H1 (cell line): ENCODE data around the gene BCAS4. TPM values are rescaled to one million over a fixed set of nuclear protein-coding genes. Genes with fewer than 3 reads are reported as not detected.

Source experiments
- CTBP2 ChIP-seq: IDR thresholded peaks from 2 replicates; pipeline ENCODE4 v1.7.0; 2011; ENCODE audit warnings: borderline replicate concordance, mild to moderate bottlenecking, moderate library complexity, mixed read lengths, low read length; ENCODE audit not compliant: insufficient read depth, insufficient read length
- SIX5 ChIP-seq: IDR thresholded peaks from 2 replicates; pipeline ENCODE4 v1.6.1; 2011; ENCODE audit warnings: mild to moderate bottlenecking, low read depth, low read length
- ZNF274 ChIP-seq: IDR thresholded peaks from 2 replicates; pipeline ENCODE4 v1.7.0; 2012; ENCODE audit warnings: low read length, borderline replicate concordance; ENCODE audit errors: extremely low read depth
- polyA plus RNA-seq, 7 experiments: library from polyadenylated mRNA; depleted of rRNA in 3 of 7; stranded (reverse) in 5 of 7; unstranded in 2 of 7; fragments of >200 nt in 5 of 7; fragments of 200-250 nt in 2 of 7; gene quantifications; 1 replicate in 5 of 7; 2 replicates in 1 of 7; 4 replicates in 1 of 7; pipeline versions ENCODE4 v1.2.1 to v1.2.3, GENCODE V29; 2011 to 2013; ENCODE audit warnings: missing spikeins in 2 of 7, mixed read lengths in 2 of 7
- total RNA-seq: library from RNA; stranded (reverse); fragmentation: NEBNext Ultra II Directional; extraction: Animal tissue kit (Norgen Biotek cat#: 25700); gene quantifications from 2 replicates; pipeline ENCODE4 v1.2.1, GENCODE V29; 2021
- TF ChIP-seq, protein P1 (sequence below), 3 experiments: IDR thresholded peaks; 1 replicate in 2 of 3; 2 replicates in 1 of 3; pipeline versions ENCODE4 v1.5.1 to v1.6.1; 2011; ENCODE audit warnings: low read length in 3 of 3, mild to moderate bottlenecking in 3 of 3, inconsistent platforms in 2 of 3, low read depth in 1 of 3, moderate library complexity in 1 of 3; ENCODE audit not compliant: insufficient read depth in 1 of 3; ENCODE audit errors: control extremely low read depth in 1 of 3

BCAS4 gene
- total and polyA plus RNA-seq, 2 of the 8 experiments (the other 6 are each of a cell fraction or from before 2014, with no cell fraction given): 21.2 to 23.6 TPM

DNA sequence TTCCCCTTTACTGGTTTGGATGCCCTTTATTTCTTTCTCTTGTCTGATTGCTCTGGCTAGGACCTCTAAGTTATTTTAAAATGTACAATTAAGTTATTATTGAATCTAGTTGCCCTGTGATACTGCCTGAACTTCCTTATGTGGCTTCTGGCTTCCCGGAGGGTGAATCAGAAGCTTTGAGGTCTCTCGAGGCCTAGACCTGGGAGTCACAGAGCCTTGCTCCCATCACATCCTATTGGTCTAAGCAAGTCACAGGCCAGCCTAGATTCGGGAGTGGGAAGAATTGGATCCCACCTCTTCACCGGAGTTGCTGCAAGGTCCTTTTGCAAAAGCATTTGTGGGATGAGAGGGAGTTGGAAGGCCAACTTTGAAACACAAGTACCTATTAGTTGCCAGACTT is 15.2 kb downstream of the BCAS4 start (continued):
- TF ChIP-seq, protein P1, sequence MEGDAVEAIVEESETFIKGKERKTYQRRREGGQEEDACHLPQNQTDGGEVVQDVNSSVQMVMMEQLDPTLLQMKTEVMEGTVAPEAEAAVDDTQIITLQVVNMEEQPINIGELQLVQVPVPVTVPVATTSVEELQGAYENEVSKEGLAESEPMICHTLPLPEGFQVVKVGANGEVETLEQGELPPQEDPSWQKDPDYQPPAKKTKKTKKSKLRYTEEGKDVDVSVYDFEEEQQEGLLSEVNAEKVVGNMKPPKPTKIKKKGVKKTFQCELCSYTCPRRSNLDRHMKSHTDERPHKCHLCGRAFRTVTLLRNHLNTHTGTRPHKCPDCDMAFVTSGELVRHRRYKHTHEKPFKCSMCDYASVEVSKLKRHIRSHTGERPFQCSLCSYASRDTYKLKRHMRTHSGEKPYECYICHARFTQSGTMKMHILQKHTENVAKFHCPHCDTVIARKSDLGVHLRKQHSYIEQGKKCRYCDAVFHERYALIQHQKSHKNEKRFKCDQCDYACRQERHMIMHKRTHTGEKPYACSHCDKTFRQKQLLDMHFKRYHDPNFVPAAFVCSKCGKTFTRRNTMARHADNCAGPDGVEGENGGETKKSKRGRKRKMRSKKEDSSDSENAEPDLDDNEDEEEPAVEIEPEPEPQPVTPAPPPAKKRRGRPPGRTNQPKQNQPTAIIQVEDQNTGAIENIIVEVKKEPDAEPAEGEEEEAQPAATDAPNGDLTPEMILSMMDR (IDR thresholded peaks at IDR 0.05; ENCODE audit: control extremely low read depth in 1 of 3, insufficient read depth in 1 of 3, low read depth in 1 of 3, low read length in 3 of 3): no peak
- TF ChIP-seq SIX5 (no peak), CTBP2 (no peak), ZNF274 (no peak)
